GM10248 (cell line): ENCODE data around the gene LRRTM4.

Experiments
- CTCF ChIA-PET: fragments of 300-600 bp; sonication (Branson Sonifier 250); formaldehyde crosslinking; extraction: SDS; loops from one replicate; lab custom pipeline; 2021; ENCODE audit warnings: antibody characterized with exemption; lab: Yijun Ruan, JAX
- POLR2A ChIA-PET: fragments of 350-650 bp; sonication (Branson Sonifier 250); formaldehyde crosslinking; extraction: SDS; loops from one replicate; lab custom pipeline; 2020; ENCODE audit warnings: antibody characterized with exemption; lab: Yijun Ruan, JAX
- DNase-seq: peaks from one replicate; pipeline ENCODE4 v3.0.0; 2012; ENCODE audit errors: extremely low spot score
- CTCF ChIP-seq: IDR thresholded peaks from 2 replicates; pipeline ENCODE4 v1.5.1; 2012; ENCODE audit warnings: mild to moderate bottlenecking, low read depth; ENCODE audit errors: extremely low read depth, missing control alignments, control extremely low read depth

The LRRTM4 gene

DNA sequence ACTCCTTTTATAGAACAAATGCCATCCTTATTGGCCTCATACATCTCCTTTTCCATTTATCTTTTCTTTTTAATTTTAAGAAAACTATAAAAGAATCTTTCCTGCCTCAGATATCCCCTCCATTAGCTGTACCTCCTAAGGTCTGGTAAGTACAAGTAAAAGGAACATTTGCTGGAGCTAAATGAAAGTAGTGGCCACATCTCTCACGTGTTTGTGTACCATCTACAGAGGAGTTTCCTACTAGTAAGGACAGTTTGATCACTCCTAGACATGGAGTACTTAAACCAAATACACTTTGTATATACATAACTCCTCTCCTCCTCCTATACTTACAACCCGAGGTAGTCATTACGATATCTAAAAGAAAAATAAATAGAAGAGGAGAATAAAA is 504.8 kb downstream of the LRRTM4 start:
- TF ChIP-seq CTCF: no peak

DNA sequence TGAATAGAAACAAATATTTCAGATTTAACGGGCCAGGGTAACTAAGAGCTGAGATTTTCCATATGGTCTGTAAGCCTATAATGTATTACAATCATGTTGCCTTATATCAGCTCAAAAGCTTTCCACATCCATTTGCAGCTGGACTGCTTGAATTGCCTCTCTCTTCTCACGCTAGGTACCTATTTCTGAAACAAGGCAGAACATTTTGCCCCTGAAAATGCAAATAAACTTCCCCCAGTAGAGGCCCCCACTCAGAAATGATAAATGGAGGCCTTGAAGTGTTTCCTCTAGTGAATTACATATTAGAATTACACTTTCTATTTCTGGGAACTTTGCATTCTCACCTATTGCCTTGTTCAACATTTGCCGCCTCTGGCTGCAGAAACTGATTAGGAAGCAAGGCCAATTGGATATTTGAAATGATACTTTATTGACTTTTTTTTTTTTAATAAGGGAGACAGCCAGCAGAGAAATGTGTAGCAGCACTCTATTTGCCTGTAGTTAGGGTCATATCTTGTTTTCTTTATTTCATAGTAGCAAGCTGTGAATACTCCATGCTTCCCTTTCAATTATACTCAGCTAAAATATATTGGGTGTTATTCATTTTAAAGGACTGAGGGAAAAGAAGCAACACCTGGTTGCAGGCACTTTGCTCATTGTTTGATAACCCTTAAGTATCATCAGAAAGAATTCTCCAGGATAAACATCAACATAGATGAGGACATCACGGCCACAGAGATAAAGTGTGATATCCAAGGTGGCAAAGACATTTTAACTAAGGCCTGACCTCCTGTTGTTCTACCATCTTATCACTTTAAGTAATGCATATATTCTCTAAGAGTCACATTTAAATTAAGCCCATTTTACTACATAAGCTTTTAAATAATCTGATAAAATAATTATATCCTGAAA is 505.5 kb downstream of the LRRTM4 start:
- ChIA-PET CTCF (interaction anchor here (1.3 kb wide), 1 partner anchor 89 kb away, joined by 3 read pairs; no protein-coding TSS in a partner anchor), POLR2A (no interaction called here)
- no peak for TF ChIP-seq CTCF
- no peak for DNase-seq

More for the DNA sequence above, 504.8 kb downstream of the LRRTM4 start:
- POLR2A ChIA-PET: no interaction called here
- CTCF ChIA-PET: interaction anchor here (1.3 kb wide), 1 partner anchor 89 kb away, joined by 3 read pairs; no protein-coding TSS in a partner anchor
- DNase-seq: no peak

- CTCF ChIA-PET: no interaction called here
Observed at GRCh38 chr2:77013953-77014352, 508.2 kb downstream of the LRRTM4 start.

GRCh38 chr2:77013457-77013856 is 508.7 kb downstream of the LRRTM4 start:
- TF ChIP-seq CTCF: no peak
- DNase-seq: no peak
- ChIA-PET POLR2A (no interaction called here), CTCF (no interaction called here)

More at GRCh38 chr2:77013953-77014352, 508.2 kb downstream of the LRRTM4 start:
- POLR2A ChIA-PET: no interaction called here
- TF ChIP-seq CTCF: no peak
- no peak for DNase-seq

GRCh38 chr2:77009307-77009706 is 512.9 kb downstream of the LRRTM4 start:
- no peak for TF ChIP-seq CTCF
- ChIA-PET POLR2A (no interaction called here), CTCF (no interaction called here)
- no peak for DNase-seq

DNA sequence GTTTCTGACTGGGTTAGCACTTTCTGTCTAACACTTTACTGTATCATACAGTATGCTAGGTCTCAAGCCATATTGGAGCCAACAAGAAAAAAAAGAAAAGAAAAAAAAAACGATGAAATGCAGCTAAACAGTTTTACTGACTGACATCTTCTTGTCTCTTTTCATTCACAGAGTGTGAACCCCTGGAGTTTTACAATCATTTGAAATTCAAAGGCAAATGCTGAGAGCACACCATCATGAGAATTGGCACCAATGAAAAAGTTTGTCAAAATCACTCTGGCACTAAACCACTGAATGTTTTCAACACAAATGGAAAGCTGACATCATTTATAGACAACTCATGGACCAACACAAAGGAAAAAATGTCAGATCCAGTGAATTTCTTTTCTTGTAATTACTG is 513.3 kb downstream of the LRRTM4 start:
- POLR2A ChIA-PET: no interaction called here
- CTCF ChIA-PET: interaction anchor here (1.0 kb wide), 1 partner anchor 24 kb away, joined by 3 read pairs; no protein-coding TSS in a partner anchor
- no peak for DNase-seq
- TF ChIP-seq CTCF: no peak
